Psoas muscle (tissue), 8 donors: ENCODE data around the gene BMPER. TPM values are rescaled to one million over a fixed set of nuclear protein-coding genes. Genes with fewer than 3 reads are reported as not detected.

Source experiments
- ATAC-seq, 4 donors: fragments of 200-7000 bp; cut with Tn5 transposase; one replicate each; pipeline ENCODE4 v1.9.1; 2020; ENCODE audit warnings: moderate library complexity in 3 of 4, mild to moderate bottlenecking in 2 of 4
- DNase-seq, 2 donors: peaks; one replicate each; pipeline ENCODE4 v3.0.0-alpha.2; 2020
- H3K27ac ChIP-seq: fragments of 200-600 bp; one replicate; pipeline ENCODE4 v1.8.0; 2022
- H3K27me3 ChIP-seq, 3 donors: fragments of 200-600 bp in 1 of 3; one replicate each; pipeline versions ENCODE4 v1.6.1 to v1.8.0; 2013 to 2022; ENCODE audit warnings: low read length in 2 of 3, mild to moderate bottlenecking in 2 of 3, moderate library complexity in 1 of 3; ENCODE audit not compliant: insufficient read depth in 3 of 3
- H3K36me3 ChIP-seq, 2 donors: fragments of 200-600 bp in 1 of 2; one replicate each; pipeline versions ENCODE4 v1.6.1 to v1.8.0; 2013 to 2022; ENCODE audit warnings: low read depth in 1 of 2, mild to moderate bottlenecking in 1 of 2, moderate library complexity in 1 of 2; ENCODE audit not compliant: insufficient read depth in 1 of 2
- H3K4me1 ChIP-seq: fragments of 200-600 bp; one replicate; pipeline ENCODE4 v1.8.0; 2022
- H3K4me3 ChIP-seq: fragments of 200-600 bp; one replicate; pipeline ENCODE4 v1.8.0; 2022; ENCODE audit warnings: mild to moderate bottlenecking
- H3K9me3 ChIP-seq: fragments of 200-600 bp; one replicate; pipeline ENCODE4 v1.8.0; 2022
- CTCF ChIP-seq: fragments of 200-600 bp; IDR thresholded peaks from one replicate; pipeline ENCODE4 v1.8.0; 2022; ENCODE audit warnings: antibody characterized with exemption
- WGBS, 3 donors: extraction: QIAGEN DNeasy Blood & Tissue Kit; methylation state at CpG; one replicate each; pipeline versions ENCODE4 v1.1.6 to v1.1.7; 2013; 5-methylcytosine and 5-hydroxymethylcytosine counted together
- intact Hi-C, 2 donors: fragments of 100-400 bp; cut with DNase I; formaldehyde crosslinking; loops; one replicate each; pipeline versions ENCODE4 v1.11.0 to v1.14.2; 2022
- polyA plus RNA-seq, 3 donors: library from polyadenylated mRNA; stranded (reverse); fragments of 200-250 nt; gene quantifications; one replicate each; pipeline ENCODE4 v1.2.3, GENCODE V29; 2013
- total RNA-seq, 4 donors: library from RNA; stranded (reverse); fragmentation: NEBNext Ultra II Directional in 2 of 4; extraction: Animal tissue kit (Norgen Biotek cat#: 25700) in 2 of 4; gene quantifications; one replicate each; pipeline versions ENCODE4 v1.2.1 to v1.2.4, GENCODE V29; 2021 to 2023
- donor health status: healthy with polysubstance abuse.
- donor health status: DM: no; HTN: no; CAD: no; lungs with moderate emphysema.
- donor health status: Bipolar disorder and iron deficiency.
- donor health status: healthy.
- donor health status: DM: yes; HTN: yes; CAD: no.
- donor health status: DM: no; HTN: no; CAD: no.
- donor health status: DM: no; HTN: no; CAD: no.
- donor health status: DM: yes; HTN: yes; CAD: no.

The BMPER gene
- total and polyA plus RNA-seq, 7 donors, result 1.0 to 7.6 (median 2.4) TPM

- ATAC-seq, result peak in 1 of 4 donors; percentile 6
- DNase-seq, result peak in 1 of 2 donors; percentile 35
- Histone ChIP-seq H3K36me3 (no peaks in the 10 kb centered on the region), H3K27me3 (no peaks in the 10 kb centered on the region), H3K4me1 (peaks cover 3% of the 10 kb centered on the region), H3K27ac (no peak overlapping the region), H3K4me3 (no peak overlapping the region), H3K9me3 (no peaks in the 10 kb centered on the region)
- WGBS, 3 donors, result 73 to 82% (median 76%) methylated on average over 8 of the region's 8 CpGs
- intact Hi-C loops, result no loop called here
- TF ChIP-seq CTCF, result no peak
Observed at GRCh38 chr7:34191162-34191561, 285.8 kb downstream of the BMPER start.

- DNase-seq, result no peak
- peaks cover 3% of the 10 kb centered on the region for H3K4me1 ChIP-seq
- WGBS, 3 donors, result 68 to 86% (median 70%) methylated on average over 6 of the region's 6 CpGs
- H3K4me3 ChIP-seq, result no peak overlapping the region
- ATAC-seq, result no peak
- H3K27ac ChIP-seq, result no peak overlapping the region
- no peaks in the 10 kb centered on the region for H3K27me3 ChIP-seq
- intact Hi-C loops, result no loop called here
- H3K9me3 ChIP-seq, result no peaks in the 10 kb centered on the region
- H3K36me3 ChIP-seq, result no peaks in the 10 kb centered on the region
- TF ChIP-seq CTCF, result no peak
Observed at GRCh38 chr7:34191771-34192479, 286.6 kb downstream of the BMPER start.

- H3K36me3 ChIP-seq, result no peaks in the 10 kb centered on the region
- 65 to 97% (median 97%) methylated on average over 1 of the region's 1 CpG for WGBS, 3 donors
- no peaks in the 10 kb centered on the region for H3K9me3 ChIP-seq
- no peak for TF ChIP-seq CTCF
- H3K4me3 ChIP-seq, result no peak overlapping the region
- no peak overlapping the region for H3K27ac ChIP-seq
- H3K4me1 ChIP-seq, result peaks cover 3% of the 10 kb centered on the region
- no peaks in the 10 kb centered on the region for H3K27me3 ChIP-seq
- ATAC-seq, result no peak
- intact Hi-C loops, result no loop called here
- DNase-seq, result no peak
Observed at GRCh38 chr7:34192906-34193305, 287.6 kb downstream of the BMPER start.

GRCh38 chr7:34198231-34198641, 292.9 kb downstream of the BMPER start:
- H3K9me3 ChIP-seq, result no peaks in the 10 kb centered on the region
- H3K27me3 ChIP-seq, result no peaks in the 10 kb centered on the region
- DNase-seq (no peak), ATAC-seq (peak; percentile 46 to 98 (median 92))
- TF ChIP-seq CTCF, result no peak
- H3K4me3 ChIP-seq, result no peak overlapping the region
- intact Hi-C loops, result no loop called here
- 19 to 80% (median 42%) methylated on average over 1 of the region's 1 CpG for WGBS, 3 donors
- peaks cover 3% of the 10 kb centered on the region for H3K4me1 ChIP-seq
- peak overlapping the region; percentile 25 for H3K27ac ChIP-seq
- no peaks in the 10 kb centered on the region for H3K36me3 ChIP-seq
